ENCODE data around the gene LRRTM1. TPM values are rescaled to one million over a fixed set of nuclear protein-coding genes. Genes with fewer than 3 reads are reported as not detected.

Gene LRRTM1
- not detected in 2 replicates for total RNA-seq

GRCh38 chr2:80303909-80304837, at the start of gene LRRTM1:
Gene LRRTM1, minus strand, starts transcription at chr2:80304752. Its CDS starts 933 bp downstream, at chr2:80303819.

Data from cardiac atrium fibroblast (primary cell).